Kasumi-1 (cell line): ENCODE measurements around the gene RUSC2.
"Not testable (repeated sequence)": the region's sequence is repeated elsewhere in the genome, so short reads cannot be mapped to it uniquely, and the experiment has no call there.

Source experiments
- DNase-seq, 2 experiments: peaks; one replicate each; lab custom pipeline; 2025; lab: John Stamatoyannopoulos, UW

The RUSC2 gene

GRCh38 chr9:35521708-35522107, 31.8 kb downstream of the RUSC2 start:
- no peak for DNase-seq

GRCh38 chr9:35522187-35522586, 32.3 kb downstream of the RUSC2 start:
- no peak for DNase-seq

GRCh38 chr9:35522700-35523099, 32.8 kb downstream of the RUSC2 start:
- DNase-seq: no peak

GRCh38 chr9:35523556-35523955, 33.6 kb downstream of the RUSC2 start:
- not testable (repeated sequence) for DNase-seq

- DNase-seq: no peak
Observed at GRCh38 chr9:35526087-35526801, 36.3 kb downstream of the RUSC2 start.

- DNase-seq: no peak
Observed at GRCh38 chr9:35529161-35529823, 39.4 kb downstream of the RUSC2 start.

GRCh38 chr9:35533398-35533797, 43.5 kb downstream of the RUSC2 start:
- no peak for DNase-seq

GRCh38 chr9:35534921-35535320, 45.0 kb downstream of the RUSC2 start:
- not testable (repeated sequence) for DNase-seq

- no peak for DNase-seq
Observed at GRCh38 chr9:35537913-35538312, 48.0 kb downstream of the RUSC2 start.

GRCh38 chr9:35538361-35539234, 48.7 kb downstream of the RUSC2 start:
- DNase-seq: no peak
